Stomach smooth muscle (tissue), 2 donors: ENCODE results near the gene EBF3.

Experiments used
- H3K27ac ChIP-seq: one replicate; pipeline ENCODE4 v1.7.0; 2013; ENCODE audit warnings: mild to moderate bottlenecking, low read length, inconsistent platforms
- H3K27me3 ChIP-seq, 2 donors: one replicate each; pipeline ENCODE4 v1.7.0; 2013; ENCODE audit warnings: low read length in 2 of 2; ENCODE audit not compliant: insufficient read depth in 2 of 2, control insufficient read depth in 1 of 2
- H3K36me3 ChIP-seq, 2 donors: one replicate each; pipeline ENCODE4 v1.7.0; 2013; ENCODE audit warnings: low read length in 2 of 2; ENCODE audit not compliant: control insufficient read depth in 2 of 2, insufficient read depth in 2 of 2
- H3K4me1 ChIP-seq: one replicate; pipeline ENCODE4 v1.7.0; 2013; ENCODE audit warnings: low read length; ENCODE audit not compliant: control insufficient read depth, insufficient read depth
- H3K4me3 ChIP-seq, 2 donors: one replicate each; pipeline ENCODE4 v1.7.0; 2013; ENCODE audit warnings: low read length in 2 of 2
- H3K9ac ChIP-seq, 2 donors: one replicate each; pipeline ENCODE4 v1.7.0; 2013; ENCODE audit warnings: low read length in 2 of 2, mild to moderate bottlenecking in 1 of 2
- H3K9me3 ChIP-seq, 2 donors: one replicate each; pipeline ENCODE4 v1.7.0; 2013; ENCODE audit warnings: low read length in 2 of 2; ENCODE audit not compliant: control insufficient read depth in 2 of 2
- donor health status: healthy.
- donor health status: Pancreatic carcinoma.

The EBF3 gene

GRCh38 chr10:129885526-129885925, 78.5 kb downstream of the EBF3 start:
- Histone ChIP-seq H3K9ac (no peak overlapping the region), H3K36me3 (no peaks in the 10 kb centered on the region), H3K27ac (no peak overlapping the region), H3K4me3 (no peak overlapping the region), H3K9me3 (no peaks in the 10 kb centered on the region), H3K27me3 (peaks cover 0 to 5% of the 10 kb centered on the region in 2 donors), H3K4me1 (no peaks in the 10 kb centered on the region)

GRCh38 chr10:129884398-129885078, 79.5 kb downstream of the EBF3 start:
- Histone ChIP-seq H3K27ac (no peak overlapping the region), H3K36me3 (no peaks in the 10 kb centered on the region), H3K27me3 (peaks cover 0 to 5% of the 10 kb centered on the region in 2 donors), H3K4me3 (no peak overlapping the region), H3K9ac (no peak overlapping the region), H3K4me1 (no peaks in the 10 kb centered on the region), H3K9me3 (no peaks in the 10 kb centered on the region)

GRCh38 chr10:129883626-129884397, 80.3 kb downstream of the EBF3 start:
- Histone ChIP-seq H3K9ac (no peak overlapping the region), H3K4me1 (no peaks in the 10 kb centered on the region), H3K36me3 (no peaks in the 10 kb centered on the region), H3K9me3 (no peaks in the 10 kb centered on the region), H3K27me3 (peaks cover 0 to 5% of the 10 kb centered on the region in 2 donors), H3K4me3 (no peak overlapping the region), H3K27ac (no peak overlapping the region)

- H3K9me3 ChIP-seq: no peaks in the 10 kb centered on the region
- no peaks in the 10 kb centered on the region for H3K4me1 ChIP-seq
- H3K4me3 ChIP-seq: no peak overlapping the region
Observed at GRCh38 chr10:129883029-129883428, 81.0 kb downstream of the EBF3 start.

GRCh38 chr10:129882291-129883010, 81.6 kb downstream of the EBF3 start:
- Histone ChIP-seq H3K4me3 (no peak overlapping the region), H3K36me3 (no peaks in the 10 kb centered on the region), H3K4me1 (no peaks in the 10 kb centered on the region), H3K9me3 (no peaks in the 10 kb centered on the region), H3K9ac (no peak overlapping the region), H3K27me3 (peaks cover 0 to 5% of the 10 kb centered on the region in 2 donors), H3K27ac (no peak overlapping the region)

More at GRCh38 chr10:129883029-129883428, 81.0 kb downstream of the EBF3 start:
- peaks cover 0 to 5% of the 10 kb centered on the region in 2 donors for H3K27me3 ChIP-seq
- H3K27ac ChIP-seq: no peak overlapping the region
- no peak overlapping the region for H3K9ac ChIP-seq
- H3K36me3 ChIP-seq: no peaks in the 10 kb centered on the region

GRCh38 chr10:129881641-129882040, 82.4 kb downstream of the EBF3 start:
- H3K9ac ChIP-seq: no peak overlapping the region
- peaks cover 0 to 8% of the 10 kb centered on the region in 2 donors for H3K27me3 ChIP-seq
- no peak overlapping the region for H3K27ac ChIP-seq
- no peaks in the 10 kb centered on the region for H3K4me1 ChIP-seq
- H3K4me3 ChIP-seq: no peak overlapping the region
- no peaks in the 10 kb centered on the region for H3K36me3 ChIP-seq
- H3K9me3 ChIP-seq: no peaks in the 10 kb centered on the region

- Histone ChIP-seq H3K9me3 (no peaks in the 10 kb centered on the region), H3K9ac (no peak overlapping the region), H3K36me3 (no peaks in the 10 kb centered on the region), H3K4me1 (no peaks in the 10 kb centered on the region), H3K27me3 (peaks cover 0 to 8% of the 10 kb centered on the region in 2 donors), H3K4me3 (no peak overlapping the region), H3K27ac (no peak overlapping the region)
Observed at GRCh38 chr10:129880191-129880870, 83.7 kb downstream of the EBF3 start.

GRCh38 chr10:129879655-129880054, 84.4 kb downstream of the EBF3 start:
- peaks cover 0 to 8% of the 10 kb centered on the region in 2 donors for H3K27me3 ChIP-seq
- H3K4me3 ChIP-seq: no peak overlapping the region
- no peak overlapping the region for H3K27ac ChIP-seq
- H3K36me3 ChIP-seq: no peaks in the 10 kb centered on the region
- no peaks in the 10 kb centered on the region for H3K9me3 ChIP-seq
- H3K9ac ChIP-seq: no peak overlapping the region
- H3K4me1 ChIP-seq: no peaks in the 10 kb centered on the region

GRCh38 chr10:129878835-129879234, 85.2 kb downstream of the EBF3 start:
- no peak overlapping the region for H3K27ac ChIP-seq
- no peaks in the 10 kb centered on the region for H3K4me1 ChIP-seq
- H3K36me3 ChIP-seq: no peaks in the 10 kb centered on the region
- no peaks in the 10 kb centered on the region for H3K9me3 ChIP-seq
- H3K27me3 ChIP-seq: peaks cover 0 to 8% of the 10 kb centered on the region in 2 donors
- no peak overlapping the region for H3K9ac ChIP-seq
- H3K4me3 ChIP-seq: no peak overlapping the region

GRCh38 chr10:129877773-129878371, 86.2 kb downstream of the EBF3 start:
- no peaks in the 10 kb centered on the region for H3K36me3 ChIP-seq
- no peak overlapping the region for H3K4me3 ChIP-seq
- H3K9ac ChIP-seq: no peak overlapping the region
- H3K27ac ChIP-seq: no peak overlapping the region
- peaks cover 0 to 5% of the 10 kb centered on the region in 2 donors for H3K27me3 ChIP-seq
- no peaks in the 10 kb centered on the region for H3K9me3 ChIP-seq
- H3K4me1 ChIP-seq: no peaks in the 10 kb centered on the region
